WTC11 (cell line): ENCODE results near the gene TAF3. TPM values are rescaled to one million over a fixed set of nuclear protein-coding genes. Genes with fewer than 3 reads are reported as not detected.

Experiments used
- ATAC-seq: fragments of 200-7000 bp; cut with Tn5 transposase; 2 replicates; pipeline ENCODE4 v1.10.0; 2021; ENCODE audit warnings: mild to moderate bottlenecking, moderate library complexity
- CTCF ChIA-PET: fragments of 300-600 bp; sonication (Branson Sonifier 250); formaldehyde crosslinking; loops from one replicate; lab custom pipeline; 2021; ENCODE audit warnings: antibody characterized with exemption; lab: Charles Lee
- POLR2A ChIA-PET: fragments of 350-600 bp; sonication (Branson Sonifier 250); formaldehyde crosslinking; loops from one replicate; lab custom pipeline; 2021; ENCODE audit warnings: antibody characterized with exemption; lab: Charles Lee
- DNase-seq: peaks from one replicate; pipeline ENCODE4 v3.0.0; 2021; ENCODE audit warnings: low spot score
- H3K27ac Mint-ChIP-seq: 2 replicates; pipeline ENCODE4 v1.8.0; 2021; ENCODE audit warnings: mixed read lengths
- H3K27me3 Mint-ChIP-seq: 2 replicates; pipeline ENCODE4 v1.8.0; 2021; ENCODE audit warnings: low read depth, mild to moderate bottlenecking, moderate library complexity, mixed read lengths
- H3K36me3 Mint-ChIP-seq: 2 replicates; pipeline ENCODE4 v1.8.0; 2021; ENCODE audit warnings: mixed read lengths
- H3K4me1 Mint-ChIP-seq: 2 replicates; pipeline ENCODE4 v1.8.0; 2022; ENCODE audit warnings: mixed read lengths
- H3K4me3 Mint-ChIP-seq: 2 replicates; pipeline ENCODE4 v1.8.0; 2021; ENCODE audit warnings: mild to moderate bottlenecking, moderate library complexity, mixed read lengths
- H3K9me3 Mint-ChIP-seq: 2 replicates; pipeline ENCODE4 v1.8.0; 2021; ENCODE audit warnings: mixed read lengths
- AR ChIP-seq: fragments of 250-450 bp; sonication (Bioruptor Pico); IDR thresholded peaks from 2 replicates; pipeline ENCODE4 v1.9.0; 2021; ENCODE audit warnings: mild to moderate bottlenecking
- ARID4B ChIP-seq: sonication (generic); formaldehyde crosslinking; IDR thresholded peaks from 2 replicates; pipeline ENCODE4 v1.8.0; 2023; ENCODE audit warnings: missing genetic modification reagents, mild to moderate bottlenecking, borderline replicate concordance
- ATF6 ChIP-seq: sonication (generic); formaldehyde crosslinking; IDR thresholded peaks from 2 replicates; pipeline ENCODE4 v1.8.1; 2023; ENCODE audit warnings: mild to moderate bottlenecking, missing genetic modification reagents
- CREM ChIP-seq: sonication (generic); formaldehyde crosslinking; IDR thresholded peaks from 2 replicates; pipeline ENCODE4 v1.8.1; 2022; ENCODE audit warnings: mild to moderate bottlenecking, missing genetic modification reagents, moderate library complexity
- GABPB1 ChIP-seq: sonication (generic); formaldehyde crosslinking; IDR thresholded peaks from 2 replicates; pipeline ENCODE4 v1.8.1; 2023; ENCODE audit warnings: mild to moderate bottlenecking, missing genetic modification reagents
- IRF1 ChIP-seq: sonication (generic); formaldehyde crosslinking; IDR thresholded peaks from 2 replicates; pipeline ENCODE4 v1.8.0; 2023; ENCODE audit warnings: missing genetic modification reagents
- IRF2 ChIP-seq: sonication (generic); formaldehyde crosslinking; IDR thresholded peaks from 2 replicates; pipeline ENCODE4 v1.8.0; 2022; ENCODE audit warnings: low read depth, missing genetic modification reagents, borderline replicate concordance
- KAT7 ChIP-seq: sonication (generic); formaldehyde crosslinking; IDR thresholded peaks from 2 replicates; pipeline ENCODE4 v1.8.1; 2023; ENCODE audit warnings: missing genetic modification reagents, mild to moderate bottlenecking, borderline replicate concordance
- NFE2L1 ChIP-seq: sonication (generic); formaldehyde crosslinking; IDR thresholded peaks from 2 replicates; pipeline ENCODE4 v1.8.1; 2023; ENCODE audit warnings: missing genetic modification reagents
- NFYB ChIP-seq: sonication (generic); formaldehyde crosslinking; conservative IDR thresholded peaks from 2 replicates; pipeline ENCODE4 v1.8.0; 2022; ENCODE audit warnings: low read depth, missing genetic modification reagents
- NR1H2 ChIP-seq: sonication (generic); formaldehyde crosslinking; IDR thresholded peaks from 2 replicates; pipeline ENCODE4 v1.9.0; 2021; ENCODE audit warnings: mild to moderate bottlenecking, moderate library complexity, missing genetic modification reagents
- NR2C2 ChIP-seq: sonication (generic); formaldehyde crosslinking; IDR thresholded peaks from 2 replicates; pipeline ENCODE4 v1.8.0; 2022; ENCODE audit warnings: mild to moderate bottlenecking, missing genetic modification reagents
- SOX15 ChIP-seq: fragments of 250-450 bp; sonication (Bioruptor Pico); IDR thresholded peaks from 2 replicates; pipeline ENCODE4 v1.9.0; 2021; ENCODE audit warnings: mild to moderate bottlenecking
- STAT6 ChIP-seq: sonication (generic); formaldehyde crosslinking; conservative IDR thresholded peaks from 2 replicates; pipeline ENCODE4 v1.8.1; 2023; ENCODE audit warnings: mild to moderate bottlenecking, low read depth, missing genetic modification reagents, moderate library complexity
- total RNA-seq: library from RNA; stranded (reverse); gene quantifications from 3 replicates; pipeline ENCODE4 v1.2.3, GENCODE V29; 2021
- TF ChIP-seq, protein P1 (sequence below): fragments of 250-450 bp; sonication (Bioruptor Pico); IDR thresholded peaks from 2 replicates; pipeline ENCODE4 v1.9.0; 2021; ENCODE audit warnings: mild to moderate bottlenecking
- TF ChIP-seq, protein P2 (sequence below): sonication (generic); formaldehyde crosslinking; IDR thresholded peaks from 2 replicates; pipeline ENCODE4 v1.8.1; 2022; ENCODE audit warnings: missing genetic modification reagents, borderline replicate concordance
- TF ChIP-seq, protein P3 (sequence below): fragments of 200-600 bp; IDR thresholded peaks from 2 replicates; pipeline ENCODE4 v1.8.0; 2022; ENCODE audit warnings: antibody characterized with exemption

Gene TAF3
- total RNA-seq, 1 experiment from 2014 or later: 8.9 TPM

DNA sequence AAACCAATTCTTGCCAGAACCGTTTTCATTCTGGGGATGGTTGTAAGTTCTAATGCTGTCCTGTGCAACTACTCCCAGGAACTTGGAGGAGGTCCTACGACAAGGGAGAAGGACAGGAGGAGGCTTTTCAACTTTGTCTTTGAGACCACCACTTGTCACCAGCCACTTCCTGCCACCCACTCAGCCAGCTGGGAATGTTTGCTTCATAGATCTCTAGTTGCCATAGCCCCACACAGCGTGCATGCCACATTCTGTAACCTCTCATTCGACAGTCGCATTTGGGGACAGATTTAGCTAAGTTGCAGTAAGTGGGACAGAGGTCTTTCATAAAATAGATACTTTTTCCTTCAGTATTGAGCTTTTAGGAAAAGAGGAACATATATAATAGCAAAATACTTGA lies 78.0 kb downstream of the TAF3 start:
- Mint-ChIP-seq H3K27ac (no peak overlapping the region), H3K4me1 (peaks cover 3% of the 10 kb centered on the region; the same call in 1 of the 2 replicates), H3K36me3 (no peaks in the 10 kb centered on the region; the same call in 1 of the 2 replicates), H3K9me3 (no peaks in the 10 kb centered on the region), H3K27me3 (no peaks in the 10 kb centered on the region), H3K4me3 (no peak overlapping the region)
- DNase-seq (no peak), ATAC-seq (no peak)
- POLR2A ChIA-PET: no interaction called here
- TF ChIP-seq AR (no peak), NR2C2 (CRISPR knock-in tag) (no peak), IRF2 (no peak), ARID4B (CRISPR knock-in tag) (no peak), STAT6 (CRISPR knock-in tag) (no peak), KAT7 (no peak), NFE2L1 (no peak)
- TF ChIP-seq, protein P1, sequence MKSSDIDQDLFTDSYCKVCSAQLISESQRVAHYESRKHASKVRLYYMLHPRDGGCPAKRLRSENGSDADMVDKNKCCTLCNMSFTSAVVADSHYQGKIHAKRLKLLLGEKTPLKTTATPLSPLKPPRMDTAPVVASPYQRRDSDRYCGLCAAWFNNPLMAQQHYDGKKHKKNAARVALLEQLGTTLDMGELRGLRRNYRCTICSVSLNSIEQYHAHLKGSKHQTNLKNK (CRISPR knock-in tag): no peak
- TF ChIP-seq, protein P2, sequence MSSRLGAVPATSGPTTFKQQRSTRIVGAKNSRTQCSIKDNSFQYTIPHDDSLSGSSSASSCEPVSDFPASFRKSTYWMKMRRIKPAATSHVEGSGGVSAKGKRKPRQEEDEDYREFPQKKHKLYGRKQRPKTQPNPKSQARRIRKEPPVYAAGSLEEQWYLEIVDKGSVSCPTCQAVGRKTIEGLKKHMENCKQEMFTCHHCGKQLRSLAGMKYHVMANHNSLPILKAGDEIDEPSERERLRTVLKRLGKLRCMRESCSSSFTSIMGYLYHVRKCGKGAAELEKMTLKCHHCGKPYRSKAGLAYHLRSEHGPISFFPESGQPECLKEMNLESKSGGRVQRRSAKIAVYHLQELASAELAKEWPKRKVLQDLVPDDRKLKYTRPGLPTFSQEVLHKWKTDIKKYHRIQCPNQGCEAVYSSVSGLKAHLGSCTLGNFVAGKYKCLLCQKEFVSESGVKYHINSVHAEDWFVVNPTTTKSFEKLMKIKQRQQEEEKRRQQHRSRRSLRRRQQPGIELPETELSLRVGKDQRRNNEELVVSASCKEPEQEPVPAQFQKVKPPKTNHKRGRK (CRISPR knock-in tag): no peak
- CTCF ChIA-PET: no interaction called here

DNA sequence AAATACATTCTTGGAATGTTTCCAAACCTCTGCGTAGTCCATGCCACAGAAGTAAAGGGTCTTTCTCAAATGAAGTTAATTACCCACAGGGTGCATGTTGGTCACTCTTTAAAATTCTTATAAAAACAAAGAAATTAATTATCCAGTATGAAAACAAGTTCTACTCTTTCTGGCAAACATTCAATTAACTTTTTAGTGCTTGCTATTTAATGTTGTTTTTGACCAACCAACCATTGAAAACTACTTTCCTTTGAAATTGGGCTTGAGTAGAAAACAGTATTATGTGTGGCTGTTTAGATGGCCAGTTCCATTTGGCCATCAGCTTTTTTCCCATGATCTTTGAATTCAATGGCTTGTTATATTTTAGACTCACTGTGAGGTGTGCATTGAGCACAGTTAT lies 83.0 kb downstream of the TAF3 start:
- Mint-ChIP-seq H3K4me1 (peaks cover 10% of the 10 kb centered on the region), H3K27me3 (no peaks in the 10 kb centered on the region), H3K4me3 (no peak overlapping the region), H3K36me3 (no peaks in the 10 kb centered on the region; the same call in 1 of the 2 replicates), H3K27ac (no peak overlapping the region), H3K9me3 (no peaks in the 10 kb centered on the region)
- POLR2A ChIA-PET: interaction anchor here (0.6 kb wide), 1 partner anchor 155 kb away, joined by 4 read pairs; no protein-coding TSS in a partner anchor
- CTCF ChIA-PET: no interaction called here
- no peak for DNase-seq
- ATAC-seq: no peak
- TF ChIP-seq SOX15 (CRISPR knock-in tag) (no peak), IRF1 (CRISPR knock-in tag) (no peak), GABPB1 (CRISPR knock-in tag) (no peak), NR1H2 (no peak), ATF6 (no peak), NFYB (CRISPR knock-in tag) (no peak), CREM (CRISPR knock-in tag) (no peak)
- TF ChIP-seq, protein P3, sequence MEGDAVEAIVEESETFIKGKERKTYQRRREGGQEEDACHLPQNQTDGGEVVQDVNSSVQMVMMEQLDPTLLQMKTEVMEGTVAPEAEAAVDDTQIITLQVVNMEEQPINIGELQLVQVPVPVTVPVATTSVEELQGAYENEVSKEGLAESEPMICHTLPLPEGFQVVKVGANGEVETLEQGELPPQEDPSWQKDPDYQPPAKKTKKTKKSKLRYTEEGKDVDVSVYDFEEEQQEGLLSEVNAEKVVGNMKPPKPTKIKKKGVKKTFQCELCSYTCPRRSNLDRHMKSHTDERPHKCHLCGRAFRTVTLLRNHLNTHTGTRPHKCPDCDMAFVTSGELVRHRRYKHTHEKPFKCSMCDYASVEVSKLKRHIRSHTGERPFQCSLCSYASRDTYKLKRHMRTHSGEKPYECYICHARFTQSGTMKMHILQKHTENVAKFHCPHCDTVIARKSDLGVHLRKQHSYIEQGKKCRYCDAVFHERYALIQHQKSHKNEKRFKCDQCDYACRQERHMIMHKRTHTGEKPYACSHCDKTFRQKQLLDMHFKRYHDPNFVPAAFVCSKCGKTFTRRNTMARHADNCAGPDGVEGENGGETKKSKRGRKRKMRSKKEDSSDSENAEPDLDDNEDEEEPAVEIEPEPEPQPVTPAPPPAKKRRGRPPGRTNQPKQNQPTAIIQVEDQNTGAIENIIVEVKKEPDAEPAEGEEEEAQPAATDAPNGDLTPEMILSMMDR: no peak
